Activated T-cell treated with anti-CD3 and anti-CD28 coated beads, Interleukin-2, amount 50 U/mL, for 48 hours (primary cell): Measurements from ENCODE around the gene MSRB1.

Experiments
- DNase-seq, 2 experiments: peaks; one replicate each; pipeline ENCODE4 v3.0.0-alpha.2; 2020

The MSRB1 gene

DNA sequence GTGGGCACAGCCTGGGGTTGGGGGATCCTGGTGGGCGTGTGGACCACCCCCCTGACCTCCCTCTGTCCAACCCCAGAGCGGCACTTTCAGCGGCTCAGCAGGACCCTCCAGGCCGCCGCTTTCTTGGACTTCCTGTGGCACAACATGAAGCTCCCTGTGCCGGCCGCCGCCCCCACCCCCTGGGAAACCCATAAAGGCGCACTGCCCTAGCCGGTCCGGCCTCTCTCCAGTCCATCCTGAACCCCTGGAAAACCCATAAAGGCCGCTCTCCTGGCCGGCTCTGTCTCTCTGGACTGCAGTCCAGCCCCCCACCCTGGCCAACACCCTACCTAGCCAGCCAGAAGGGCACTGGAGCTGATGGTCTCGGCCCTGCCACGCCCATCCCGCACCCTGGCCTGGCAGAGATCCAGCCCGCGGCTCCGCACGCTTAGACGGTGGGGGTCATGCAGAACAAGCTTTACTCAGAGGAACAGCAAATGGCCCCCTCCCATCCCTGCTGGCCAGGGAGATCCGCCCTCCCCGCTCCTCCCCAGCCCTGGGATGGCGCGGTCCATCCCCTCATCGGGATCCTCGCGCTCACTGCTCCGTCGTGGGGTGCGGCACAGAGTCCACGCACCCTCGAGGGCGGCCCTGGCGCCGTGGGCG is 35.6 kb upstream of the MSRB1 start:
- DNase-seq = no peak

DNA sequence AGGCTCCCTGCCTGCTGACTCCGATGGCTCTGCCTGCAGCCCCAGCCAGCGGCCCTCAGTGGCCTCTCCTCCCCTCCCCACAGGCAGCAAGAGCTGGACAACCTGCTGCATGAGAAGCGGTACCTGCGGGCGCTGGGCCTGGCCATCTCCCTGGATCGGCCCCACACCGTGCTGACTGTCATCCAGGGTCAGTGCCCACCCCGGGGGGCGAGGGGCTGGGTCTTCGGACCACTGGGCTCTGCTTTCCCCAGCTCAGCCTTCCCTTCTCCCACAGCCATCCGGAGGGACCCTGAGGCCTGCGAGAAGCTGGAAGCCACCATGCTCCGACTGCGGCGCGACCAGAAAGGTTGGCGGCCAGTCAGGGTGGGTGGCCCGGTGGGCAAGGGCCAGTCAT is 34.9 kb upstream of the MSRB1 start:
- DNase-seq = no peak

DNA sequence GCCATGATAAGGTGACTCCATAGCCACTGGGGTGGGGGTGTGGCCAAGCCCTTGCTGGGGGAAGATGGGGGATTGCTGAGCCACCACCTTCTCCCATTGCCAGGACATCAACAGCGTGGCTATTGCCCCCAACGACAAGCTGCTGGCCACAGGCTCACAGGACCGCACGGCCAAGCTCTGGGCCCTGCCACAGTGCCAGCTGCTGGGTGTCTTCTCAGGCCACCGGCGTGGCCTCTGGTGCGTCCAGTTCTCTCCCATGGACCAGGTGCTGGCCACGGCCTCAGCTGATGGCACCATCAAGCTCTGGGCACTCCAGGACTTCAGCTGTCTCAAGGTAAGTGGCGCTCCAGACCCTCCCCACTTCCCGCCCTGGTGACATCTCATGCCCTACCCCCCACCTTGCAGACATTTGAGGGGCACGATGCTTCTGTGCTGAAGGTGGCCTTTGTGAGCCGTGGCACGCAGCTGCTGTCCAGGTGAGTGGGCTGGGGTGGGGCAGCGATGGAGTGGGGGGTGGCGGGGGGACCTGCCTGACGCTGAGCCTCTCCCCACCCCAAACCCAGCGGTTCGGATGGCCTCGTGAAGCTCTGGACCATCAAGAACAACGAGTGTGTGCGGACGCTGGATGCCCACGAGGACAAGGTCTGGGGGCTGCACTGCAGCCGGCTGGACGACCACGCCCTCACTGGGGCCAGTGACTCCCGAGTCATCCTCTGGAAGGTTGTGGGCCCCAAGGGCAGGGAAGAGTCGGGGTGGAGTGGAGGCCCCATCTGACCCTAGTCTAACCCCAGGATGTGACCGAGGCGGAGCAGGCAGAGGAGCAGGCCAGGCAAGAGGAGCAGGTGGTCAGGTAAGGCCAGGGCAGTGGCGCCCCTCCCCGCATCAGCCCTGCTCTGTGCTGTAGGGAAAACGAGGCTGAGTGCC is 34.2 kb upstream of the MSRB1 start:
- DNase-seq = no peak

DNA sequence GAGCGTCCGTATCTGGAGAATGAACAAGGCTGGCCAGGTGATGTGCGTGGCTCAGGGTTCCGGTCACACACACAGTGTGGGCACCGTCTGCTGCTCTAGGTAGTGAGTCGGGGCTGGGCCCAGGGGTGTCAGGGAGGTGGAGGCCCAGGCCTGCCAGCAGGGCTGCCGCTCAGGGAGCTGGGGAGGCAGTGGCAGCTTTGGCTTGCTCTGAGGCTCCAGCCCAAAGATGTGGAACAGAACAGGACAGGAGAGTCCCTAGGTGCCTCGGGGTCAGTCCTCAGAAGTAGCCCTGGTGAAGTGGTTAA is 33.2 kb upstream of the MSRB1 start:
- no peak for DNase-seq

DNA sequence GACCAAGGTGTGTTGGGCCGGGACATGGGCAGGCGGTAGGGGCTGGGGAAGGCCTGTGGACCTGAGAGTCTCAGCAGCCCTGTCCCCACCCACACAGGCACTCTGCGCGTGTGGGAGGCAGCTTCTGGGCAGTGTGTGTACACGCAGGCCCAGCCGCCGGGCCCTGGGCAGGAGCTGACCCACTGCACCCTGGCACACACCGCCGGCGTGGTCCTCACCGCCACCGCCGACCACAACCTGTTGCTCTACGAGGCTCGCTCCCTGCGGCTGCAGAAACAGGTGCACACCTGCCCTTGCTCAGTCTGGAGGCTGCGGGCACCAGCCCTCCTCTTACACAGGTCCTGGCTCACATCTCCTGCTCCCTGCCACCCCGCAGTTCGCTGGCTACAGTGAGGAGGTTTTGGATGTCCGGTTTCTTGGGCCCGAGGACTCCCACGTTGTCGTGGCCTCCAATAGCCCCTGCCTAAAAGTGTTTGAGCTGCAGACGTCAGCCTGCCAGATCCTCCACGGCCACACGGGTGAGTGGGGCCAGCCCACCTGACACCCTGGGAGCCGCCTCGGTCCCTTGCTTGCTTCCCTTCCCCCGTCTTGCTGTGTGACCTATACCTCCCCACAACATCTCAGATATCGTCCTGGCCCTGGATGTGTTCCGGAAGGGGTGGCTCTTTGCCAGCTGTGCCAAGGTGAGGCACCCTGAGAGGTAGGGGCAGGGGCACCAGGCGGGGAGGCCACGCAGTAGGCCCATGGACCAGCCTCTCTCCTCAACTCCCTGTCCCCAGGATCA is 32.6 kb upstream of the MSRB1 start:
- DNase-seq = no peak

DNA sequence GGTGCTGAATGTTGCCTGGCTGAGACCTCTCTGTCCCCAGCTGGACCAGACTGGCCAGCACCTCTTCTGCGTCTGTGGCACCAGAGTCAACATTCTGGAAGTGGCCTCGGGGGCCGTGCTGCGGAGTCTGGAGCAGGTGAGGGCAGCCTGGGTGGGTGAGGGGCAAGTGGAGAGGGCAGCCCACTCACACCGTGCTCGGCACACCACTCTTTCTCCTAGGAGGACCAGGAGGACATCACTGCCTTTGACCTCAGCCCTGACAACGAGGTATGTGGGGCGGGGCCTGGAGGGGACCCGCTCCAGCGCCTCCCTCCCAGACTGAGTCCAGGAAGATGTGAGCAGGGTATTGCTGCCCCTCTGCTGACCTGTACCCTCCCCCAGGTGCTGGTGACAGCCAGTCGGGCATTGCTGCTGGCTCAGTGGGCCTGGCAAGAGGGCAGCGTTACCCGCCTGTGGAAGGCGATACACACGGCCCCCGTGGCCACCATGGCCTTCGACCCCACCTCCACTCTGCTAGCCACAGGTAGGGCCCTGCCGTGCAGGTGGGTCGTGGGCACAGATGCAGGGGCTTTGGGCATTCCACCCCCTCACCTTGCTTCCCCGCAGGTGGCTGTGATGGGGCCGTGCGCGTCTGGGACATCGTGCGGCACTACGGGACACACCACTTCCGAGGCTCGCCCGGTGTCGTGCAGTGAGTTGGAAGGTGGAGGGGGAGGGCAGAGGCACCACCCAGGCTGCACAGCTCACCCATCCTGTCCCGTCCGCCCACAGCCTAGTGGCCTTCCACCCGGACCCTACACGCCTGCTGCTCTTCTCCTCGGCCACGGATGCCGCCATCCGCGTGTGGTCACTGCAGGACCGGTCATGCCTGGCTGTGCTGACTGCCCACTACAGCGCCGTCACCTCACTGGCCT is 31.4 kb upstream of the MSRB1 start:
- DNase-seq = no peak

DNA sequence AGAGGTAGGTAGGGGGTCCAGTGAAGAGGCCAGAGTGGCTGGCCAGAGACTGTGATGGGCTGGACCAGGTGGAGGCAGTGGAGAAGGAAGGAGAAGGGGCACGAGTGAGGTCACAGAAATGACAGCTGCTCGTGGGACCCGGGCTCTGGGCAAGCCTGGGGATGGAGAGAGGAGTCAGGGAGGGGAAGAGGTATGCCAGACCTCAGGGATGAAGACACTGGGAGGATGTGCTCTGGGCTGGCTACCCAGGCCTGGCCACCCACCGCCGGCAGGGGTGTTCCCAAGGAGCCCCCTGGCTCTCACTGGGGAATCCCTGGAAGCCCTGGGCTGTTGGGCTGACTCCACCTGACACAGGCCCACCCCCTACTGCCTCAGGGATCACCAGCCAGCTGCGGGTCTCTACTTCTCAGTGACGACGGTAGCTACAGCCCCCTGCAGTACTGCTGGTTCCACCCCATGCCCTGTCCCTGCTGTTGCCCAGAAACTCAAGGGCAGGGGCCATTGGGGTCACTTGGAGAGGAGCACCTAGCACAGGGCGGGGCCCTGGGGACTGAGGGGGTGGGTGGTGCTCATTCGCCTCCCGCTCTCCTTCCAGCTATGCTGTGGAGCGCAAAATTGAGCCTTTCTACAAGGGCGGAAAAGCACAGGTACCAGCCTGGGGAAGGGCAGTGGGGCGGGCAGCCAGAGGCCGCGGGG is 30.6 kb upstream of the MSRB1 start:
- no peak for DNase-seq

DNA sequence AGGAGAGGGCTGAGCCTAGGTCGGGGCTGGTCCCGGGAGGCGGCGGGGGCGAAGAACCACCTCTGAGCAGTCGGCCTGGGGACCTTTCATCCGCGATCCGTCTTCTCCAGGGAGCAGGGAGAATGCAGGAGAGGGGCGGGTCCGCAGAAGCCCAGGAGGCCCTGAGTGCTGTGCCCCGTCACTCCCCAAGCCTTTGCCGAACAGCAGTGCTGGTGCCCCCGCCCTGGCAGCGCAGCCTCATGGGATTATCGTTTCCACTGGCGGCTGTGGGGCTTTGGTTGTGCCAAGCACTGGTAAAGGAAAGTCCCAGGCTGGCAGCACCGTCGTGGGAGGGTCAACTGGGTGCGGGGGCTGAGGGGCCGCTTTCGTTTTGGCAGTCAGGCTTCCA is 29.5 kb upstream of the MSRB1 start:
- peak in 1 of 2 experiments; percentile 39 for DNase-seq

DNA sequence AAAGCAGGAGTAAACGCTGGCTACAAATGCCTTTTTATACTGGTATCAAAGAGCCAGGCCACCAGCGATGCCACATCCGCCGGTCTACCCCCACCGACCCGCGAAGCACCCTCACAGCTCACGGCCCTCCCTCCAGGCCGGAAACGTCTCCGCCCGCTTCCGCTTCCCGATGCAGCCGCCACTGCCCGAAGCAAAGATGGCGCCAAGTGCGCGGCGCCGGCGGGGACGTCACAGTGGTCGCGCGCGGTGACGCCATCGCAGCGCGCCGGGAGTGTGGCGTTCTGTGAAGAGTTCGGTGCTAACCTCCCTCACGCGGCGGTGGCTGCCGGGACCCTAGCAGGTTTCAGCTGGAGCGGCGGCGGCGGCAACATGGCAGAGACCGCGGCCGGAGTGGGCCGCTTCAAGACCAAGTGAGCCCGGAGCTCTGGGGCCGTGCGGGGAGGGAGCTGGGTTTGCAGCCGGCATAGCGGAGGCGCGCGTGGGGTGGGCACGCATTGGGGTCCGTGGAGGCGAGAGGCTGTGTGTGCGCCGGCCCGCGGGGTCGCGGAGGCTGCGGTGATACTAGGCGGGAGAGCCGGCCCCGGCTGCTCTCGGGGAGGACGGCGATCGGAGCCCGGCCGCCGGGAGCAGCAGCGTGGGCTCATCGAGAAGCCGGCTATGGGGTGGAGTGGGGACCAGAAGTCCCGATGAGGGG is 28.9 kb upstream of the MSRB1 start, which contains the start of gene TBL3:
Gene TBL3, plus strand, starts transcription at position 258 of the 694 bp plus-strand sequence. Its CDS starts 112 bp downstream, at position 370.
- peak; percentile 98 to 99 for DNase-seq

DNA sequence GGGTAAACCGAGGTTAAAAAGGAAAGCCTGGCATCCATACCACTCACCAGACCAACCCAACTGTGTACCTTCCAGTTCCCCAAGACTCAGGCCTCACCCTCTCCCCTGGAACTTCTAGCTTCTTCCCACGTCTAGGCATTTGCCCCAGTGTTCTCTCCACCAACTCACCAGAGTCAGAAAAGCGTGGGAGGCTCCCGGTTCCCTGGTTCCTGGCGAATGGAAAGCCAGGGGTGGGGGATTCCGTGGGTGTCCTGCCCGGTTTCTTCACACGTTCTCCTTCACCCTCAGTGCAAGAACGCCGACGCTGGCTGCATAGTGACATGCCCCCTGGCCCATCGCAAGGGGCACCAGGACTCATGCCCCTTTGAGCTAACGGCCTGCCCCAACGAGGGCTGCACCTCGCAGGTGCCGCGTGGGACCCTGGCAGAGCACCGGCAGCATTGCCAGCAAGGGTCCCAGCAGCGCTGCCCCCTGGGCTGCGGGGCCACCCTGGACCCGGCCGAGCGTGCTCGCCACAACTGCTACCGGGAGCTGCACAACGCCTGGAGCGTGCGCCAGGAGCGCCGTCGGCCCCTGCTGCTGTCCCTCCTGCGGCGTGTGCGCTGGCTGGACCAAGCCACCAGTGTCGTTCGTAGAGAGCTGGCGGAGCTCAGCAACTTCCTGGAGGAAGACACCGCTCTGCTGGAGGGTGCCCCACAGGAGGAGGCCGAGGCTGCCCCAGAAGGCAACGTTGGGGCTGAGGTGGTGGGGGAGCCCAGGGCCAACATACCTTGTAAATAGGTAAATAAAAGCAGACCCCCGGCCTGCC is 25.4 kb upstream of the MSRB1 start:
- no peak for DNase-seq

DNA sequence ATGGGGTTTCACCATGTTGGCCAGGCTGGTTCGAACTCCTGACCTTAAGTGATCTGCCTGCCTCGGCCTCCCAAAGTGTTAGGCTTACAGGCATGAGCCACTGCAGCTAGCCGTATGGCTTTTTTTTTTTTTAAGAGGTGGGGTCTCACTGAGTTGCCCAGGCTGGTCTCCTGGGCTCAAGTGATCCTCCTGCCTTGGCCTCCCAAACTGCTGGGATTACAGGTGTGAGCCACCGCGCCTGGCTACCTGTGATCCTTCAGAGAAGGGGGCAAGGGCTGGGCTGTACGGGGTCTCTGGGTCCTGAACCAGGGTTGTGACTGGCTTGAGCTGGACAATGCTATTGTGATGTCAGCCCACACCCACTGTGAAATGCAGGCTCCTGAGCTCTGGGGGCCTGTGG is 23.5 kb upstream of the MSRB1 start, which contains the start of gene RNF151:
Gene RNF151, plus strand, starts transcription at position 397 of the 400 bp plus-strand sequence. CDS start 26 bp downstream, outside the sequence.
- DNase-seq = no peak

DNA sequence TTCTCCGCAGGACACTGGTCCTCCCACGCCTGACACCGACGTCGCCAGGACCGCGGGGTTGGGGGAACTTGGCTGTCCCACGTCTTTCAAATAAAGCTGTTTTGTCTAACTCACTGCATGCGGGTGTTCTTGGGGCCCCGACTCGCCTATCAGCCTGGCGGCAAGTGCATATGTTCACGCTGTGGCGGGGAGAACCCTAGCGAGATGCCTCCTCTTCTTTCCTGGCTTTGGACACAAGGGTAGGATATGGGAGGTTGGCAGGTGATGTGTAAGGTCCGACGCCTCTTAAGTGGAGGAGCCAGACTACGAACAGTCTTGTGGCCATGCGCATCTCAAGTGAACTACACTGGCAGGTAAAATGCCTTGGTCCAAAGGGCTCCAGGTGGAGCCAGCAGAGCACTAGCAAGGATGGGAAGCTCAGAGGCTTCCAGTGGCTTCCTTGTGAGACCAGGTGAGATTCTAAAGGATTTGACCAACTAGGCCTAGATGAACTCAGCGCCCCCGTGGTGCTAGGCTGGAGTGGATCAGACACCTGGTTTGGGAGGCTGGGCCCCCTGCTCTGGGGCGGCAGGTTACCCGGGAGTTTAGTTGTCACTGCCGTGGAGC is 22.5 kb upstream of the MSRB1 start:
- DNase-seq = peak; percentile 39 to 45

DNA sequence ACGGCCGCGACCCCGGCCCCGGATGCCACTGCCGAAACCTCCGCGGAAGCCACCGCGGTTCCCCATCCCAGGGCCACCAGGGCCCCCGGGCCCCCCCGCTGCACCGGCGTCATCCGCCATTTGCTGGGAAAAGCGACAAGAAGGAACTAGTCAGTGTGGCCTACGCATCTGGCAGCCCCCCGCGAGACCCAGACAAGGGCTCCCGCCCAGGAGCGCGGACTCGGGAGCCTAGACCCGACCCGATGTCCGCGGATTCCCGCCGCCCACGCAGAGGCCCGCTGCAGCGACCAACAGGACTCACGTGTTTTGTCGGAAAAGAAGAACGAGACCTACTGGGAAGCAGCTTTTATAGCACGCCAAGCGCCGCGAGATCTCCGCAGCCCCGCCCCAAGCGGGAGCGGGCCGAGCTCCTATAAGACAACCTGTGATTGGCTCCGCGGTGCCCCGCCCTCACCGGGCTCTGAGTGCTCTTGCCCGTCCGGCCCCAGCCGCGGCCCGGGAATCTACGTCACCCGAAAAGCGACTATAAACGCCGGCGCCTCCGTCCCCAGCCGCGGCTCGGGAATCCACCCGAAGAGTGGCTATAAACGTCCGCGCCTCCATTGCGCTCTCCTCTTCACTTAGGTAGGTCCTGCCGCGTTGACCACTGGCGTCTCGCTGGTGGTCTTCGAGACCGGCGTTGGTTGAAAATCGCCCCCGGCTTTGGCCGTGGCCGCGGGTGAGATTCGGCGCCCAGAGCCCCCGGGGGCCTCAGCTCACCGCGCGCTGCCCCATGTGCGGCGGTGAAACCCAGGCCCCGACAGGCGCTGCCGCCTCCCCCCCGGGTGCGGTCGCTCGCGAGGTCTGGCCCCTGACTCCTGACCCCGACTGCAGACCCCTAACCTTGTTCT is 21.8 kb upstream of the MSRB1 start, which contains the start of gene RPS2:
Gene RPS2, minus strand, starts transcription at position 321 of the 890 bp plus-strand sequence. Its CDS starts 201 bp downstream, at position 120.
- DNase-seq = peak; percentile 99

DNA sequence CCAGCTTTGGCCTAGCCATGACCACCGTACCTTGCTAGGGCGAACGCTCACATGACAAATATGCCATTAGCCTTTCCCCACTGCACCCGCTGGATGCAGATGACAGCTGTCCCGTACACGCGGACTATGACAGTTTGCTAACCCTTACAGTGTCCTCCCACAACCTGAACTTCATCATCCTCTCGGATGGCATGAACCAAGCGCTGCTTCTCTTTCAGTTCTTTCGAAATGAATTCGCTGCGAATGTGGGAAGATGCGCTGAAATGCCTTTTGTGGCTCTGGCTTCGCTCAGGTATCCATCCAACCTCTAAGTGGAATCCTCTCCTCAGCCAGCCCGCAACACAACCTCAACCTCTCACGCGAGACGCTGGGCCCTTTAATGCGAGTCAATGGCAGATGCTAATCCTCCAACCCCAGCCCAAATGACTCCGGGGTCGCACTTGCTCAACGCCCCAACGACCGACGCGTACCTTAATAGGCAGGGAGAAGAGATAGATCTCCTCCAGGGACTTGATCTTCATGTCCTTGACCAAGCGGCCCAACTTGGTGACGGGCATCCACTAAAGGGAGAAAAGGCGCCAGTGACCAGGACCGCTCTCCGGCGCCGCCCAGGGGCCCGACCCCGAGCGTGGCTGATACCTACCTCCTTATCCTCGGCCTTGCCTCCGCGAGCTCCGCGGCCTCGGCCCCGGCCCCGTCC is 21.0 kb upstream of the MSRB1 start:
- peak in 1 of 2 experiments; percentile 71 for DNase-seq

DNA sequence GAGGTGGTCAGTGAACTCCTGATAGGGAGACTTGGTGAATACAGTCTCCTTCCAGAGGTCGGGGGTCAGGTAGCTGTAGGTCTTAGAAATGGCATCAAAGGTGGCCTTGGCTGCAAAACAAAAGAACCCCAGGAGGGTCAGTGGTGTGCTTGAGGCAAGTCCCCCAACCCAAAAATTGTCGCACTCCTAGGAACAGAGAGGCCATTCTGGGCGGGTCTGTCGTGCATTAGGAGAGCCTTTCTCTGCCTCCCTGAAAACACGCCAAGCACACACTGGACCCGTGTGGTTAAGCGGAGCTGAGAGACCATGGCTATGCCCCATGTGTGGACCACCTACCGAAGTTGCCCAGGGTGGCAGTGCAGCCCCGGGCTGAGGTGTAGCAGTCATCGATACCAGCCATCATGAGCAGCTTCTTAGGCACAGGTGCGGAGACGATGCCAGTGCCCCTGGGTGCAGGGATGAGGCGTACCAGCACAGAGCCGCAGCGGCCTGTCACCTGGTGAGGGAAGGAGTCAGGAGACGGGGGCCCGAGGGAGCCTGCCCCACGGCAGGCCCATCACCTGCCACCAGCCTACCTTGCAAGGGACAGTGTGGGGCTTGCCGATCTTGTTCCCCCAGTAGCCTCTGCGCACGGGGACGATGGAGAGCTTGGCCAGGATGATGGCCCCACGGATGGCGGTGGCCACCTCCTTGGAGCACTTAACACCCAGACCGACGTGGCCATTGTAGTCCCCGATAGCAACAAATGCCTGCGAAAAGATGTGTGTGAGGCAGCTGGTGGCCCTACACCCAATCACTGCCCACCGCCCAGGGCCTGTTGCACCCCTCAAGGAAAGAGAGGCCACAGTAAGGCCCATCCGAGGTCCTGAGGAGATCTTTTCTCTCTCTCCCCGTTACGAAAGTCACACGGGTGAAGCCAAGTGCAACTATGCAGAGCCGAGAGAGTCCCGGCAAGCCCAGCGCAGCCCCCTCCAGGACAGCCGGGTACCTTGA is 19.5 kb upstream of the MSRB1 start:
- DNase-seq = peak; percentile 45 to 49

DNA sequence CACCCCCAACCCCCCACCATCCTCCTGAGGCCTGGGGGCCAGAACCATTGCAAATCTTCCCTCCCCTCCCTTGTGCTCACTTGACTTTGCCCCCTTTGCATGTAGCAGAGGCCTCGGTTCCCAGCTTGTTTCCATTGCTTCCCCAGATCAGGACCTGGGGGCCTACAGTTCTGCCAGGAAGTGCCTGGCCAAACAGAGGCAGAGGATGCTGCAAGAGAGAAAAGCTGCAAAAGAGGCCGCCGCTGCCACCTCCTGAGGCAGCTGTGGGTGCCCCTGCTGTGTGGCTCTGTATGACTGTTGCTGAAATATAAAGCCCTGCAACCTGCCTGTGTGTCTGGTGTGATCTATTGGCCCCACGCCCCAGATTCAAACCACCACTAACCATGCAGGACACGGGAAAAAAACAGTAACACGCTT is 18.7 kb upstream of the MSRB1 start:
- no peak for DNase-seq
